Measurements from ENCODE around the gene DCP1B.

Gene DCP1B

DNA sequence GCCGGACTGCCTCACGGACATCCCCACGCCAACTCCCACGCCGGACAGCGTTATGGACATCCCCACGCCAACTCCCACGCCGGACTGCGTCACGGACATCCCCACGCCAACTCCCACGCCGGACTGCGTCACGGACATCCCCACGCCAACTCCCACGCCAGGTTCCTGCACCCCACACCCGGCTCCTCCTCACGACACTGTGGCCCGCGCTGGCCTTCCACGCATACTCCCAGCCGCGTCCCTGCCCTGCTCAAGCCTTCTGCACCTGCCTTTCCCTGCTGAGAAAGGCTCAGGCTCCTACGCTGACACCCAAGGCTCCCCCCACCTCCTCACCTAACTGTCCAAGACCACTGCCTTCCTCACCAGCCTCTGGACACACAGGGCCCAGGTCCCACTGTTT lies 95.5 kb downstream of the DCP1B start:
- TF ChIP-seq, protein P1, sequence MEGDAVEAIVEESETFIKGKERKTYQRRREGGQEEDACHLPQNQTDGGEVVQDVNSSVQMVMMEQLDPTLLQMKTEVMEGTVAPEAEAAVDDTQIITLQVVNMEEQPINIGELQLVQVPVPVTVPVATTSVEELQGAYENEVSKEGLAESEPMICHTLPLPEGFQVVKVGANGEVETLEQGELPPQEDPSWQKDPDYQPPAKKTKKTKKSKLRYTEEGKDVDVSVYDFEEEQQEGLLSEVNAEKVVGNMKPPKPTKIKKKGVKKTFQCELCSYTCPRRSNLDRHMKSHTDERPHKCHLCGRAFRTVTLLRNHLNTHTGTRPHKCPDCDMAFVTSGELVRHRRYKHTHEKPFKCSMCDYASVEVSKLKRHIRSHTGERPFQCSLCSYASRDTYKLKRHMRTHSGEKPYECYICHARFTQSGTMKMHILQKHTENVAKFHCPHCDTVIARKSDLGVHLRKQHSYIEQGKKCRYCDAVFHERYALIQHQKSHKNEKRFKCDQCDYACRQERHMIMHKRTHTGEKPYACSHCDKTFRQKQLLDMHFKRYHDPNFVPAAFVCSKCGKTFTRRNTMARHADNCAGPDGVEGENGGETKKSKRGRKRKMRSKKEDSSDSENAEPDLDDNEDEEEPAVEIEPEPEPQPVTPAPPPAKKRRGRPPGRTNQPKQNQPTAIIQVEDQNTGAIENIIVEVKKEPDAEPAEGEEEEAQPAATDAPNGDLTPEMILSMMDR (IDR thresholded peaks at IDR 0.05): no peak

DNA sequence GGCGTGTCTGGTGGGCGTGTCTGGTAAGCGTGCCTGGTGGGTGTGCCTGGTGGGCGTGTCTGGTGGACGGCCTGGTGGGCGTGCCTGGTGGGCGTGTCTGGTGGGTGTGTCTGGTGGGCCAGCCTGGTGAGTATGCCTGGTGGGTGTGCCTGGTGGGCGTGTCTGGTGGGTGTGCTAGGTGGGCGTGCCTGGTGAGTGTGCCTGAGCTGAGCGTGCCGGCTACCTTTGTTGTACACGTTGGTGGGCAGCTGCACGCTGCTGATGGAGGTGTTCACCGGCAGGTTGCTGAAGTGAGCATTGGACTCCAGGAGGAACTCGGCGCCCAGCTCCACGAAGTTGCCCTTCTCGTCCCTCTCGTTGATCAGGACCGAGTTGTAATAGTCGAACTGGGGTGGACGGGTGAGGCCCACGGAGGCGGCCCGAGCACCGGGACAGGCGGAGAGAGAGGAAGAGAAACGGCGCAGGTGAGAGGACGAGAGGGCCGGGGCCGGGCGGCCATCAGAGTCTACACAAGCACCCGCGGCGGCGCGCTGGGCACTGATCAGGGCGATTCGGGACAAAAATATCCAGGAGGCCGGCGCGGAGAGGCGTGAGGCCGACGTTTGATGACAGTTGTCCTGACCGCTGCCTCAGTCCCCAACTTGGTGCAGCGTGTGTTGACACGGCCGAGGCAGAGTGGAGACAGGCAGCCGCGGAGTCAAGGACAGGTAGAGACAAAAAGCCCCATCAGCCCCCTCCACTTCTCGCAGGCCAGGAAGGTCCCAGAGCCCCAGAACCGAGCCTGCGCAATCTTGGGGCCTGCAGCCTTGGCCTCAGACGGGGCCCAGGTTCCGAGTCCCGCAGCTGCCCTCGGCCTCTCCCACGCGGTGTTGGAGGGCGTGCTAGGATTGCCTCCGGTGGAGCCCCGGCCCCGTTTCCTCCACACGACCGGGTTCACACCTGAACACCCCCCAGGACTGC lies 96.3 kb downstream of the DCP1B start:
- TF ChIP-seq, protein P1 (IDR thresholded peaks at IDR 0.05): no peak

DNA sequence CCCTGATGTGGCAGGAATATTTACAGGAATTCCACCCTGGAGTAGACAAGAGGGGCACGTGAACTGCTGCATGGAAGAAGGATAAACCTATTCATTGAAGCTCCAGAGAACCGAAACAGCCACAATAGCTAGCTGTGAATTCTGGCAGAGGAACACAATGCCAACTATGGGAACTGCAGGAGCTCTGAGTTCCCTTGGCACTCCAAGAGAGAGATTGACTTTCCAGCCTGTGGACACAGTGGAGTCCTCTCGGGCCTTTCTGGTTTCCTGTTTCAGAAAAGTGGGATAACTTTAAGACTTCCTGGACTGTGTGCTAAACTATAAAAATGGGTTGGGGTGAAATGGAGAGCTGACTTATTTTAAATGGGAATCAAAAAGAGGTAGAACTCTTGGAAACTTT lies 97.7 kb downstream of the DCP1B start:
- TF ChIP-seq, protein P1 (IDR thresholded peaks at IDR 0.05): no peak

DNA sequence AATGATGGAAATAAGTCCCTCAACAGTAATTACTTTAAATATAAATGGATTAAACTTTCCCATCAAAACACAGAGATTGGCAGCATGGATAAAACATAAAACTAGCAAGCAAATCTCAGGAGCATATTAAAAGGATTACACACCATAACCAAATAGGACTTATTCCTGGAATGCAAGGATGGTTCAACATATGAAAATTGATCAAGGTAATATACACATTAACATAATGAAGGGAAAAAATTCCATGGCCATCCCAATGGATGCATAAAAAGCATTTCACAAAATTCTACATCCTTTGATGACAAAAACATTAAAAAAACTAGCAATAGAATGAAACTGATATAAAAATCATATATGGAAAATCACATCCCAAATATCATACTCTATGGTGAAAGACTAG lies 99.4 kb downstream of the DCP1B start:
- TF ChIP-seq, protein P1 (IDR thresholded peaks at IDR 0.05): no peak

DNA sequence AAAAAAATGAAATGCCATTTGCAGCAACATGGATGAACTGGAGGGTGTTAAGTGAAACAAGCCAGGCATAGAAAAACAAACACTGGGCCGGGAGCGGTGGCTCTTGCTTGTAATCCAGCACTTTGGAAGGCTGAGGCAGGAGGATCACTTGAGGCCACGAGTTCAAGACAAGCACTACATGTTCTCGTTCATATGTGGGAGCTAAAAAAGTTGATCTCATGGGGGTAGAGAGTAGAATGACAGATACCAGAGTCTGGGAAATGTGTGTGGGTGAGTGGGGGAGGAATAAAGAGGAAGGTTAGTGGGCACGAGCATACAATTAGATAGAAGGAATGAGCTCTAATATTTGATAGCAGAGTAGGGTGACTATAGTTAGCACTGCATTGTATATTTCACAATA lies 107.3 kb downstream of the DCP1B start:
- TF ChIP-seq, protein P1 (IDR thresholded peaks at IDR 0.05): no peak

Measured in LNCAP (cell line).